ENCODE results near the gene ZNHIT2.
"Not testable (repeated sequence)": the region's sequence is repeated elsewhere in the genome, so short reads cannot be mapped to it uniquely, and the experiment has no call there.

ZNHIT2 gene

DNA sequence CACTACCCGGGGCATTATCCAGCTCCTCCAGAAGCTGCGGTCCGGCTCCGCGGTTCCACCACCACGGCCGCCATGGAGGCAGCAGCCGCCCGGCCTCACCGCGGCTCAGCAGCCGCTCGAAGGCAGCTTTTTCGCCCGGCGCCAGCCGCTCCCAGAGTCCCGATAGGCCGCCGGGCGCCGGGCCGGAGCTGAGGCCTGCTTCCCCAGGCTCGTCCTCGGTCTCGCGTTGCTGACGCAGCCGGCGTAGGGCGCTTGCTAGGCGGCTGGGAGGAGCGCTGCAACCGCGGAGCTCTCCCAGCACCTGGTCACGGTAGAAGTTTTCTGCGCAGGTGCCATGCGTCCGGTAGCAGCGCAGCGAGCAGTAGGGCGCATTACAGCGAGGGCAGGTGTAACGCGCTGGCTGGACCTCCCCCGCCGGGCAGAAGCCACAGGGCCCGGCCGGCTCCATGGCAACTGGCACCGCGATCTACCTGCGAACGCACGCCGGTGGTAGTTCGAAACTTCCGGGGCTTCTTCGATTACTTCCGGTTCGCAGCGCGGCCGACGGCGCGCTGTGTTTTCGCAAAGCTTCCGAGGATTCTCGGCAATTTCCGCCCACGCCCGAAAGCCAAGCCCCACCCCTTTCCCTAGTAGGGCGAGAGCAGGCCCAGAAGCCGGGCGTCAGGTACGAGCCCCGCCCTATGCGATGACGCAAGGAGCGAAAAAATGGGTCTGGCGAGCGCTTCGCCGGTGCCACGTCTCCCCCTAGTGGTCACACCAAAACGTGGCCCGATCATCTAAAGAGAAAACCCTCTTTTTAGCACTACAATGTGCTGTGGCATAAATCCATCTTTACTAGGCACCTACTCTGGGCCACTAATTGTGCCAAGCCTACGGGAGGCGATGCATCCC, at the start of gene ZNHIT2:
ZNHIT2 (minus strand) TSS at position 496 of the 891 bp plus-strand sequence; CDS start at position 448, 48 bp downstream.
- DNase-seq = peak; percentile 99 to 100 (median 100)

DNA sequence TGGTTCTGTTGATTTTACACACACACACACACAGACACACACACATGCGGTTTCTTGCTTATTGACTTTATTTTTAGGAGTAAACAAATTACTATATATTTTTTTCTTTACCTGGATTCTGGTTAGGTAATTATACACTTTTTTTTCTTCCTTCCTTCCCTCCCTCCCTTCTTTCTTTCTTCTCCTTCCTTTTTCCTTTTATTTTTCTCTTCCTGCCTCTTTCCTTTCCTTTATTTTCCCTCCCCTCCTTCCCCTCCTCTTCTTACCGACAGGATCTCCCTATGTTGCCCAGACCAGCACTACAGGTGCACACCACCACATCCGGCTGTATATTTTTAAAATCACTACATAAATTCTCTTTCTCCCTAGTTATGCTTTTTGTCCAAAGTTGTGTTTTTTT, 49.4 kb upstream of the ZNHIT2 start:
- no peak for DNase-seq

- no peak for DNase-seq
Measured at GRCh38 chr11:65165410-65166317, 48.2 kb upstream of the ZNHIT2 start.

- DNase-seq = no peak
Measured at GRCh38 chr11:65163684-65164083, 46.2 kb upstream of the ZNHIT2 start.

DNA sequence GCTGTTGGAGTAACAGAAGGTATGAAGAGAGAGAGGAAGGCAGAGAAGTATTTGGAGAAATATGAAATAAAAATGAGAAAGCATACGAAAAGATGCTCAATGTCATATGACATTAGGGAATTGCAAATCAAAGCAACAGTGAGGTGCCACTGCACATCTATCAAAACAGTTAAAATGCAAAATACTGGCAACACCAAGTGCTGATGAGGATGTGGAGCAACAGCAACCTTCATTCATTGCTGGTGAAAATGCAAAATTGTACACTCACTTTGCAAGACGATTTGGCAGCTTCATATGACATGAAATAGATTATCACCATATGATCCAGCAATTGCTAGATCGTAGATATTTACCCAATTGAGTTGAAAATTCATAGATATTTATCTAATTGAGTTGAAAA, 43.1 kb upstream of the ZNHIT2 start:
- DNase-seq = no peak

GRCh38 chr11:65159012-65159411, 41.5 kb upstream of the ZNHIT2 start:
- DNase-seq = no peak

DNA sequence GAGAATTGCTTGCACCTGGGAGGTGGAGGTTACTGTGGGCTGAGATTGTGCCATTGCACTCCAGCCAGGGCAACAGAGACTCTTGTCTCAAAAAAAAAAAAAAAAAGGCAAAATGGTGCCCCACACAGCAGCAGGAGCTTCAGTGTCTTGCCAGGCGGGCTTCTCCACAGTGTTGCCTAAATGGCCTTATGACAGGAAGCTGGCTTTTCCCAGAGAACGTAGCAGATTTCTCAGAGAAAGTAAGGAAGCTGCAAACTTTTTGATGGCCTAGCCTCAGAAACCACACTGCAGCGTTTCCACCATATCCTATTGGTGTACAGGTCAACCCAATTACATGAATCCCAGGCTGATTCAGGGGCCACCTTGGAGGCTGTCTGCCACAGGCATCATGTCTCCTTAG, 39.8 kb upstream of the ZNHIT2 start:
- DNase-seq = no peak

GRCh38 chr11:65156926-65157325, 39.4 kb upstream of the ZNHIT2 start:
- DNase-seq = no peak

DNA sequence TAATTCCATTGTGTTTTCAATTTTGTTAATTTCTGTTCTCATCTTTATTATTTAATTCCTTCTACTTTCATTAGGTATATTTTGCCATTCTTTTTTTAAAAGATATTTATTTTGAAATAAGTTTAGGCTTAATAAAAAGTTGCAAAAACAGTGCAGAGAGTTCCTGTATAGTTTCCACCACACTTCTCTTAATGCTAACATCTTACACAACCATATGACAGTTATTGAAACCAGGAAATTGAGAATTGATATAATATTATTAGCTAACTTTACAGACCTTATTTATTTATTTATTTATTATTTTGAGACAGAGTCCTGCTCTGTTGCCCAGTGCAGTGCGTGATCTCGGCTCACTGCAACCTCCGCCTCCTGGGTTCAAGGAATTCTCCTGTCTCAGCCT, 38.8 kb upstream of the ZNHIT2 start:
- DNase-seq = no peak

GRCh38 chr11:65152122-65152521, 34.6 kb upstream of the ZNHIT2 start:
- no peak for DNase-seq

- DNase-seq = no peak
Measured at GRCh38 chr11:65151331-65151899, 33.9 kb upstream of the ZNHIT2 start.

DNA sequence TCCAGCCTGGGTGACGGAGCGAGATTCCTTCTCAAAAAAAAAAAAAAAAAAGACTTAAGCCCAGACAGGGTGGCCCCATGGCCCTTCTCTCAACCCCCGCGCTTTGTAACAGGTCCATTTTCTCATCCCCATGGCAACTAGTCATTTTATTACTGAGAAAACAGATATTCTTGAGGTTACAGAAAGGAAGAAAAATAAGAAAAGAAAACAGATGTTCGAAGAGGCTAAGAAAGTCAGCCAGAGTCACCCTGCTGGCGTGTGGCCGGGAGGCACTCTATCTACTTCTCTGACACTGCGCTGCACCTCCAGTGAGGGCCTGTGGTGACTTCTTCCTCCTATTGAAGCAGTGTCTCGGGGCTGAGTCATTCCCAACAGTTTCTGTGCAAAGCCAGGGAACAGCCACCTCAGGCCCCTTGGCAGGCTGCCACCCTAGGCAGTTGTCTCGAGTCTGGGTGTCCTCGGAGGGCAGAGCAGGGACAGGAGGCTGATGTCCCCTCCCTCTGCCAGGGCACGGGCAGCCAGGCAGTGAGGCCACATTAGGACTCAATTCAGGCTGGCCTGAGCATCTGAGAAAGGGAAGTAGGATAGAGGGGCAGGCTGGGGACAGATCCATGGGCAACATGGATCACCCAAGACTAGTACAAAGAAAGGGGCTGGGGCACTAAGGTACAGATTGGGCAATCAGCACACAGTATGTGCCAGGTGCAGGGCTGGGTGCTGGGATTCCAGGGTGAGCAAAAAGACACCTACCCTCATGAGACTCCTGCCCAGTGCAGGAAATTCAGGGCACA, 33.2 kb upstream of the ZNHIT2 start:
- DNase-seq = peak in 2 of 3 experiments; percentile 23 to 45

DNA sequence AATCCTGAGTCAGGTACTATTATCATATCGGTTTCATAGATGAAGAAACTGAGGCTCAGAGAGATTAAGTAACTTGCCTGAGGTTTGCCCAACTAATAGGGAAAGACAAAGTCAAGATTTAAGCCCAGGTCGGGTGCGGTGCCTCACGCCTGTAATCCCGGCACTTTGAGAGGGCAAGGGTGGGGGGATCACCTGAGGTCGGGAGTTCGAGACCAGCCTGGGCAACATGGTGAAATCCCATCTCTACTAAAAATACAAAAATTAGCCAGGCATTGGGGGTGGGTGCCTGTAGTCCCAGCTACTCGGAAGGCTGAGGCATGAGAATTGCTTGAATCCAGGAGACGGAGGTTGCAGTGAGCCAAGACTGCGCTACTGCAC, 32.6 kb upstream of the ZNHIT2 start:
- DNase-seq = not testable (repeated sequence)

DNA sequence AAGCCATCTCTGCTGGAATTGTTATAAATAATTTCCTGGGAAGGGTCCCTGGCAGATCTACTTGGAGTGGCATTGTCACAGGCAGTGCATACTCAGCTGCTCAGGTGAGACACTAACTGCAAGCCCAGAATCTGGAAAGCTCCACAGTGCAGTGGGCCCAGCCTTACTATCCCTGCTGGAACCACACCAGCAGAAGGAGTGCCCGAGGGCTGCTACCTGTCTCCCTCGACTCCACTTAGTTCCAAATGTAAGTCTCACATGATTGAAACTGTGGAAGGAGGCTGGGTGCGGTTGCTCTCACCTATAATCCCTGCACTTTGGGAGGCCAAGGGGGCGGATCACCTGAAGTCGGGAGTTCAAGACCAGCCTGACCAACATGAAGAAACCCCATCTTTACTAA, 31.2 kb upstream of the ZNHIT2 start:
- no peak for DNase-seq

DNA sequence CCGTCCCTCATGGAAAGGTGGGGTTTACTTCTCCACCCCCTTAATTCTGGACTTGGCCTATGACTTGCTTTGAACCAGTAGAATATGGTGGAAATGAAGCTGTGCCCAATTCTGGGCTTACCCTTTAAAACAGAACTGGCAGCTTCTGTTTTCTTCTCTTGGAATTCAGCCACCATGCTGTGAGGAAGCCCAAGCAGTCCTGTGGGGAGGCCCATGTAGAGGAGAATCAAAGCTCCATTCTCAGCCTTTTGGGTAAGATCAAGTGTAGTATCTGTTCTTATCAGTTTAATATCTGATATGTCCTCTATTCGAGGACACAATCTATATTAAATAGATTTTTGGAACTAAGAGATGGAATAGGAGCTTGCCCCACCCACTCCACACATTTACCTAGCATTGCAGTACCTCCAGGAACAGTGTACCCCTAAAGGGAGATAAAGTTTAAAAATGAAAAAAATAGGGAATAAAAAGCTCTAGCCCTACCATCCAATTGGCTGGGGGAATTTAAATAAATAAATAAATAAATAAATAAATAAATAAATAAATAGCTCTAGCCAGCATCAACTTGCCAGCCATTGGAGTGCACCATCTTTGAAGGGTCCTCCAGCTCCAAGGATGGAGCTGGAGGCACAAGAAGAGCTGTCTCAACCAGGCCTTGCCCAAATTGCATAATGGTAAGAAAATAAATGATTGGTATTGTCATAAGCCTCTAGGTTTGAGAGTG, 30.0 kb upstream of the ZNHIT2 start:
- DNase-seq = no peak

DNA sequence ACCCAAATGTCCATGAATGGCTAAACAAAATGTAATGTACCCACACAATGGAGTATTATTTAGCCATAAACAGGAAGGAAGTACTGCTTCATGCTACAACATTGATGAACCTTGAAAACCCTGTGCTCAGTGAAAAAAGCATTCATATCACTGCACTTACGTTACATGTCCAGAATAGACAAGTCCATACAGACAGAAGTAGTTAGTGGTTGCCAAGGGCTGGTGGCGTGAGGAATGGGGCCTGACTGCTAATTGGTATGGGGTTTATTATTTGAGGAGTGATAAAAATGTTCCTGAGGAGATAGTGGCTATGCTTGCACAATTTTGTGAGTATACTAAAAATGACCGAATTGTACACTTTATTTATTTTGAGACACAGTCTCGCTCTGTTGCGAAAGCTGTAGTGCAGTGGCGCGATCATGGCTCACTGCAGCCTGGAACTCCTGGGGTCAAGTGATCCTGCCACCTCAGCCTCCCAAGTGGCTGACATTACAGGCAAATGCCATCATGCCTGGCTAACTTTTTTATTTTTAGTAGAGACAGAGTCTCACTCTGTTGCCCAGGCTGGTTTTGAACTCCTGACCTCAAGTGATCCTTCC, 24.5 kb upstream of the ZNHIT2 start:
- DNase-seq = no peak

DNA sequence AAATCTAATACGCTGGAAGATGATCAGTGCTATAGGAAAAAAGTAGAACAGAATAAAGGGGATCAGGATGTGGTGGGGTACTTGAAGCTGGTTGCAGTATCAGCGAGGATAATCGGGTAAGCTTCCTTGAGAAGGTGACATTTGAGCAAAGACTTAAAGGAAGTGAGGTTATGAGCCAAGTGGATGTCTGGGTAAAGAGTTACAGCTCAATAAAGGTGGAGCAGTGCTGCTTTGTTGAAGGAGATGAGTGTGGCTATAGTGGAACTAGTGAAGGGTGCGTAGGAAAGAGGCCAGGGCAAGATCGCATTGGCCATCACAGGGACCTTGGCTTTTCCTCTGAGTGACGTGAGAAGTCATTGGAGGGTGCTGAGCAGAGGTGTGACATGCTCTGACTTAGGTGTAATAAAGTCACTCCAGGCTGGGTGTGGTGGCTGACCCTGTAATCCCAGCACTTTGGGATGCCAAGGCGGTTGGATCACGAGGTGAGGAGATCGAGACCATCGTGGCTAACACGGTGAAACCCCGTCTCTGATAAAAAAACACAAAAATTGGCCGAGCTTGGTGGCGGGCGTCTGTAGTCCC, 19.1 kb upstream of the ZNHIT2 start:
- DNase-seq = no peak

GRCh38 chr11:65135633-65136145, 18.2 kb upstream of the ZNHIT2 start:
- DNase-seq = no peak

DNA sequence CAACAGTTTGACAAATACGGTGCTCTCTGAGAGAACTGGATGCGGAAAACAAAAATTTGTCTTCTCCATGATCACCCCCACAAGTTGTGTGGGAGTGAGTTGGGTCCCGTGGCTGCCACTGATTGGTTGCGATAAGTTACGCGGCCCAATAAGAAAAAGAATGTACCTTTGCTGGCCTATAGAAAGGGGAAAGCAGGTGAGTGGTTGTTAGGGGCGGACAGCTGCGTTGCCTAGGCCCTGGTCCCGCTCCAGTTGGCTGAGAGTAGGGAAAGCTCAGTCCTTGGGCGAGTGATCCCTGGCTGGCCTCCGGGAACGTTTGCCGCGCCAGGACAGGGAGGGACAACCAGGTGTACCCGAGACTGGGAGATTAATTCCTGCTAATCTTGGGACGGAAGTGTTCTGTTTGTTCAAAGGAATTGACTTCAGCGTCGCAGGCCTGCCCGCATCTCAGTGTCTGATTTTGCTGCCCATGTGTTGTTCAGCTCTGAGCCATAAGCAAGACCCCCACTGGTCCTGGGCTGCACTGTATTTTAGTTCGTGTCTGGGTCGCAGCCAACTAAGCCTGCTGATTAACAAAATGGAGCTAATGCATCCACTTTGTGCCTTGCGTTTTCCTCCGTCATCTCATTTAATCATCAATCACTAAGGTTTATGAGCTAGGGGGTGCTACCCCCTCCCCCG, 17.6 kb upstream of the ZNHIT2 start:
- peak; percentile 93 to 99 (median 99) for DNase-seq
